Measurements from ENCODE around the gene ZC3H10.

DNA sequence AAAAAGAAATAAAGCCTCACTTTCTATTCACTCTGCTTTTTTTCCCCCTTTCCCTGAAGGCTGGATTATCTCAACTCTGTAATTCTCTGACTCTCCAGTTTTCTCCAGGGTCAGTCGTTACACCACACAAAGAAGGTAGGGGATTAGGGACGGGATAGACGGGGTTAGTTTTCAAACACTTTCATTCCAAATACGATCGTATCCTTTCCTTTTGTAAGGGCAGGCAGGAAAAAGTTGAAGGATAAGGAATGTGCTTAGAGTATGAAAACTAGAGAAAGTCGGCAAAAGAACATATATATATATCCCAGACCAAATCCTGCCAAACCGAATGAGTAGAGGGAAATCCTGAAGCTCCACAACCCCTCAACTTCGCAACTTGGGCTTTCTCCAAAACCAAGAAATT is 9.4 kb downstream of the ZC3H10 start:
- no peak for TF ChIP-seq POLR2A (IDR thresholded peaks at IDR 0.05)
- TF ChIP-seq, protein P1, sequence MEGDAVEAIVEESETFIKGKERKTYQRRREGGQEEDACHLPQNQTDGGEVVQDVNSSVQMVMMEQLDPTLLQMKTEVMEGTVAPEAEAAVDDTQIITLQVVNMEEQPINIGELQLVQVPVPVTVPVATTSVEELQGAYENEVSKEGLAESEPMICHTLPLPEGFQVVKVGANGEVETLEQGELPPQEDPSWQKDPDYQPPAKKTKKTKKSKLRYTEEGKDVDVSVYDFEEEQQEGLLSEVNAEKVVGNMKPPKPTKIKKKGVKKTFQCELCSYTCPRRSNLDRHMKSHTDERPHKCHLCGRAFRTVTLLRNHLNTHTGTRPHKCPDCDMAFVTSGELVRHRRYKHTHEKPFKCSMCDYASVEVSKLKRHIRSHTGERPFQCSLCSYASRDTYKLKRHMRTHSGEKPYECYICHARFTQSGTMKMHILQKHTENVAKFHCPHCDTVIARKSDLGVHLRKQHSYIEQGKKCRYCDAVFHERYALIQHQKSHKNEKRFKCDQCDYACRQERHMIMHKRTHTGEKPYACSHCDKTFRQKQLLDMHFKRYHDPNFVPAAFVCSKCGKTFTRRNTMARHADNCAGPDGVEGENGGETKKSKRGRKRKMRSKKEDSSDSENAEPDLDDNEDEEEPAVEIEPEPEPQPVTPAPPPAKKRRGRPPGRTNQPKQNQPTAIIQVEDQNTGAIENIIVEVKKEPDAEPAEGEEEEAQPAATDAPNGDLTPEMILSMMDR (IDR thresholded peaks at IDR 0.05): no peak

All from breast epithelium (tissue), 3 donors.